HL-60 (cell line): ENCODE results near the gene MAP6.

Experiments used
- DNase-seq, 2 experiments: peaks; one replicate each; pipeline ENCODE4 v3.0.0-alpha.2; 2010 to 2020; ENCODE audit warnings: low read depth in 1 of 2, low spot score in 1 of 2
- H3K27ac ChIP-seq: fragments of 250-450 bp; sonication (Bioruptor Pico); replicated peaks from 2 replicates; pipeline ENCODE4 v1.5.1; 2020; ENCODE audit warnings: mild to moderate bottlenecking, moderate library complexity
- H3K27me3 ChIP-seq: fragments of 250-450 bp; sonication (Bioruptor Pico); 2 replicates; pipeline ENCODE4 v1.5.1; 2021; ENCODE audit warnings: mild to moderate bottlenecking, moderate library complexity; ENCODE audit not compliant: insufficient read depth, poor library complexity, severe bottlenecking
- H3K4me3 ChIP-seq: replicated peaks from 2 replicates; pipeline ENCODE4 v1.5.1; 2011; ENCODE audit warnings: mild to moderate bottlenecking, control low read depth, low read length; ENCODE audit not compliant: insufficient read depth
- CTCF ChIP-seq: IDR thresholded peaks from one replicate; pipeline ENCODE4 v1.5.1; 2011; ENCODE audit warnings: low read length, control low read depth, inconsistent platforms; ENCODE audit not compliant: insufficient read depth
- GABPA ChIP-seq: IDR thresholded peaks from 2 replicates; pipeline ENCODE4 v1.6.1; 2012; ENCODE audit warnings: low read depth
- POLR2AphosphoS5 ChIP-seq: IDR thresholded peaks from 2 replicates; pipeline ENCODE4 v1.6.1; 2012; ENCODE audit warnings: low read depth
- REST ChIP-seq: IDR thresholded peaks from 2 replicates; pipeline ENCODE4 v1.6.1; 2012; ENCODE audit warnings: low read depth; ENCODE audit not compliant: insufficient replicate concordance
- SPI1 ChIP-seq: IDR thresholded peaks from 2 replicates; pipeline ENCODE4 v1.6.1; 2012; ENCODE audit warnings: low read depth, mild to moderate bottlenecking, borderline replicate concordance

The MAP6 gene

GRCh38 chr11:75563978-75564552 lies 104.8 kb downstream of the MAP6 start:
- H3K4me3 ChIP-seq, result no peak overlapping the region
- no peak for DNase-seq
- H3K27ac ChIP-seq, result no peak overlapping the region

GRCh38 chr11:75563501-75563977 lies 105.3 kb downstream of the MAP6 start:
- H3K27ac ChIP-seq, result no peak overlapping the region

More at GRCh38 chr11:75563978-75564552, 104.8 kb downstream of the MAP6 start:
- peaks cover 29% of the 10 kb centered on the region for H3K27me3 ChIP-seq
- TF ChIP-seq POLR2AphosphoS5, result no peak
- TF ChIP-seq REST, result no peak
- TF ChIP-seq CTCF, result no peak
- TF ChIP-seq GABPA, result no peak
- TF ChIP-seq SPI1, result no peak

More at GRCh38 chr11:75563501-75563977, 105.3 kb downstream of the MAP6 start:
- peaks cover 29% of the 10 kb centered on the region for H3K27me3 ChIP-seq
- no peak for TF ChIP-seq CTCF
- no peak for TF ChIP-seq SPI1
- TF ChIP-seq POLR2AphosphoS5, result no peak
- TF ChIP-seq REST, result no peak
- no peak for TF ChIP-seq GABPA
- no peak overlapping the region for H3K4me3 ChIP-seq
- no peak for DNase-seq
